ENCODE results near the gene ADAM33. TPM values are rescaled to one million over a fixed set of nuclear protein-coding genes. Genes with fewer than 3 reads are reported as not detected.

The ADAM33 gene
- total RNA-seq, 1 donor from 2014 or later = 11.0 TPM

DNA sequence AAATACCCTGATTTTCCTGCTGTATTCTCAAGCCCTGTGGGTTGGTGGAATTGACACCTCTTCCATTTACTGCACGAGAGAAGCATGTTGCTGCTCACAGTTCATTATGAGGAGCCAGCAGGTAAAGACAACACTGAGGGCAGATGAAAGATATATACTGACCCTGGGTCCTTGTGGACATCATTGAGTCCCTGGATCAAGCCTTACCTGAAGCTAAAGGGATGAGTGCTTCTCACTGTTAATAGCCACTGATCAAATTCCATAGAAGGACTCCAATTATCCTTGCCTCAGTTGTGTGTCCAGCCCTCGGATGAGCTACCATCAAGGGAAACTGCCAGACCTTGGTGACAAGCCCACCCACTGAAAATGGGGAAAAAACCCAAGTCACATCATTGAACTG, 38.3 kb upstream of the ADAM33 start:
- ATAC-seq = no peak
- no peaks in the 10 kb centered on the region for H3K36me3 ChIP-seq
- no peak for DNase-seq
- H3K4me3 ChIP-seq = no peak overlapping the region
- intact Hi-C loops (cut with DNase I) = no loop called here
- peaks cover 6% of the 10 kb centered on the region for H3K27me3 ChIP-seq
- H3K9me3 ChIP-seq = no peaks in the 10 kb centered on the region
- no peaks in the 10 kb centered on the region for H3K4me1 ChIP-seq
- TF ChIP-seq, protein P1, sequence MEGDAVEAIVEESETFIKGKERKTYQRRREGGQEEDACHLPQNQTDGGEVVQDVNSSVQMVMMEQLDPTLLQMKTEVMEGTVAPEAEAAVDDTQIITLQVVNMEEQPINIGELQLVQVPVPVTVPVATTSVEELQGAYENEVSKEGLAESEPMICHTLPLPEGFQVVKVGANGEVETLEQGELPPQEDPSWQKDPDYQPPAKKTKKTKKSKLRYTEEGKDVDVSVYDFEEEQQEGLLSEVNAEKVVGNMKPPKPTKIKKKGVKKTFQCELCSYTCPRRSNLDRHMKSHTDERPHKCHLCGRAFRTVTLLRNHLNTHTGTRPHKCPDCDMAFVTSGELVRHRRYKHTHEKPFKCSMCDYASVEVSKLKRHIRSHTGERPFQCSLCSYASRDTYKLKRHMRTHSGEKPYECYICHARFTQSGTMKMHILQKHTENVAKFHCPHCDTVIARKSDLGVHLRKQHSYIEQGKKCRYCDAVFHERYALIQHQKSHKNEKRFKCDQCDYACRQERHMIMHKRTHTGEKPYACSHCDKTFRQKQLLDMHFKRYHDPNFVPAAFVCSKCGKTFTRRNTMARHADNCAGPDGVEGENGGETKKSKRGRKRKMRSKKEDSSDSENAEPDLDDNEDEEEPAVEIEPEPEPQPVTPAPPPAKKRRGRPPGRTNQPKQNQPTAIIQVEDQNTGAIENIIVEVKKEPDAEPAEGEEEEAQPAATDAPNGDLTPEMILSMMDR (IDR thresholded peaks at IDR 0.05) = no peak
- no peak overlapping the region for H3K27ac ChIP-seq

DNA sequence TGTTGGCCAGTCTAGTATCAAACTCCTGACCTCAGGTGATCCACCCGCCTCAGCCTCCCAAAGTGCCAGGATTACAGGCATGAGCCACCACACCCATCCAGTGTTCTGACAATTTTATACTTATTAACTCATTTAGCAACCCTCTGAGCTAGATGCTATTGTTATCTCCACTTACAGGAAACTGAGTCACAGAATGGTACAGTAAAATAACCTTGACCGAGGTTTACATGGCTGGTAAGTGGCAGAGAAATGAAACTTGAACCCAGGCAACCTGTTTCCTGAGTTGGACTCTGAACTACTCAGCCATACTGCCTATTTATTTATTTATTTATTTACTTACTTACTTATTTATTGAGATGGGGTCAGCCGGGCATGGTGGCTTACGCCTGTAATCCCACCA, 37.2 kb upstream of the ADAM33 start:
- Histone ChIP-seq H3K27me3 (peaks cover 6% of the 10 kb centered on the region), H3K36me3 (no peaks in the 10 kb centered on the region), H3K27ac (no peak overlapping the region), H3K4me1 (peaks cover 2% of the 10 kb centered on the region), H3K9me3 (no peaks in the 10 kb centered on the region), H3K4me3 (no peak overlapping the region)
- no peak for ATAC-seq
- DNase-seq = peak; percentile 18
- TF ChIP-seq, protein P1 (IDR thresholded peaks at IDR 0.05) = no peak
- intact Hi-C loops (cut with DNase I) = no loop called here

DNA sequence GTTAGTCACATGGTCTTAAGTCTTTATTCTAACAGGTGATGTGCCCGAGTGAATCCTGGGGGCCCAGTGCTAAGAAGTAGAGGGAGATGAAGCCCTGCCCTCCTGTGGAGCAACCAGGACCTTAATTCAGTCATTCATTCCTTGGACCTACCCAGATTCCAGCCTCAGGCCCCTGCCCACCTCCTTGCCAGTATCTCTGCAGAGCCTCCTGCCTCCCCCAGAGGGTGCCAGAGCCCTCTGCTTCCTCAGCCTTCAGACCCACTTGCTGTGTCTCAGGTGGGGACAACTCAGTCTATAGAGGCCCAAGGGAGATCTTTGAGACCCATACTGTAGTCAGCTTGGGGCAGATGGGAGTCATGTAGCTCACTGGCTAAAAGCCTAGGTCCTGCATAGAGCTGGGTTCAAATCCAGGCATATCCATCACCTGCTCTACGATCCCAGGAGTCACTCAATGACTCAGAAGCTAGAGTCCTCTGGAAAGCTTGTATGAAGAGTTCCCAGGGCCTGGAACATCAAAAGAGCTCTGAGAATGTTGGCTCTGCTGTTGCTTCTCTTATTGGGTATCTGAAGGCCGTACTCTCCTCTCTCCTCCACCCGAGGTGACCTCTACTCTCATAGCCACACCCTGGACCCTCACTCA, 34.5 kb upstream of the ADAM33 start:
- H3K9me3 ChIP-seq = no peaks in the 10 kb centered on the region
- H3K27me3 ChIP-seq = peaks cover 6% of the 10 kb centered on the region
- peaks cover 4% of the 10 kb centered on the region for H3K4me1 ChIP-seq
- ATAC-seq (peak; percentile 54), DNase-seq (peak; percentile 60)
- no peak overlapping the region for H3K27ac ChIP-seq
- intact Hi-C loops (cut with DNase I) = no loop called here
- H3K36me3 ChIP-seq = no peaks in the 10 kb centered on the region
- H3K4me3 ChIP-seq = no peak overlapping the region
- TF ChIP-seq, protein P1 (IDR thresholded peaks at IDR 0.05) = peak; percentile 67

DNA sequence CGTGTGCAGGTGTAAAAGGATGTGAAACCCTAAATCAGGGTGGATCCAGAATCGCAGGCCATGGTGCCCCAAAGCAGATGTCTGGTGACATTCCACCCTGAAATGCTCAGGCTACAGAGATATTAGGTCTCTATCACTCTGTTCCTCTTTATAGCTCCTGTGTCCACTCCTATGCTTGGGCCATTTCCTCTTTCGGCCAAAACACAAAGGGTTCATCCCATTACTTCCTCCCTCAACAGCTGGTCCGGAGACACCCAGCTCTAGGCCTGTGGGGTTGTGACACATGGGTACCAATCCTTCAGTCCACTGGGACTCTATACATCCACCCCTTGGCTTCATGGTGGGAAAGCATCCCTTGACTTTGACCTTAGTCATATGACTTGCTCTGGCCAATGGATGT, 32.3 kb upstream of the ADAM33 start:
- no peaks in the 10 kb centered on the region for H3K36me3 ChIP-seq
- H3K27ac ChIP-seq = no peak overlapping the region
- DNase-seq (no peak), ATAC-seq (peak; percentile 73)
- no peaks in the 10 kb centered on the region for H3K9me3 ChIP-seq
- H3K4me1 ChIP-seq = peaks cover 13% of the 10 kb centered on the region
- H3K27me3 ChIP-seq = no peaks in the 10 kb centered on the region
- TF ChIP-seq, protein P1 (IDR thresholded peaks at IDR 0.05) = no peak
- no peak overlapping the region for H3K4me3 ChIP-seq
- intact Hi-C loops (cut with DNase I) = loop anchor here (5.0 kb wide), 1 partner anchor 37 kb away; no protein-coding TSS in a partner anchor

DNA sequence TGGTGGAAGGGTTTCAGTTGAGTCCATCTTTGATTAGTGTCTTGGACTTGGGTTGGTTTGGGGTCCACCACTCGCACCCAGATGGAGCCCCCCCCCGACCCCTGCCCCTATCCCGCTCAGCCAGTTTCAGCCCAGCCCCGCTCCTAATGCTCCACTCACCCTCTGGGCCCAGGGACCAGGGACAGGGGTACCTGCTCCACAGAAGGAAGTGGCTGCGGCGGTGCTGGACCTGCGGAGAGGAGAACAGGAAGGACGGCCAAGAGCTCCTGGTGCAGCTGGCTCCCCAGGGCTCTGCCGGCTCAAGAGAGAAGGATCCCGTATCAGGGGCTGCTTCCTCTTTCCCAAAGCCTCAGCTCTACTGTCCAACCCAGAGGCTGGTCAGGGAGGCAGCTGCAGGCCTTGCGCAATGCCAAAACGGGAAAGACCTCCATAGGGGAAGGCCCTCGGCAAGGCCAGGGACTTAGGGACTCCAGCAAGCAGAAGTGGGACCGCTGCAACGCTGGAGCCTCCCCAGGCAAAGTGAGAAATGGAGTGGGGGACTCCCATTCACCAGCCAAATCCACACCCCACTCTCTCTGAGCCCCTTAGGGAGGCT, 30.6 kb upstream of the ADAM33 start, which contains the start of gene SIGLEC1:
TSS of gene SIGLEC1 (minus strand) at position 322 of the 595 bp plus-strand sequence. CDS start 5,472 bp downstream, outside the sequence.
- Histone ChIP-seq H3K36me3 (no peaks in the 10 kb centered on the region), H3K27ac (peak within 1 kb of the TSS; percentile 37), H3K9me3 (no peaks in the 10 kb centered on the region), H3K4me1 (peaks cover 13% of the 10 kb centered on the region), H3K4me3 (peak within 1 kb of the TSS; percentile 37), H3K27me3 (no peaks in the 10 kb centered on the region)
- DNase-seq (peak; percentile 87), ATAC-seq (peak; percentile 80)
- TF ChIP-seq, protein P1 (IDR thresholded peaks at IDR 0.05) = no peak
- intact Hi-C loops (cut with DNase I) = loop anchor here (5.0 kb wide), 1 partner anchor 35 kb away; no protein-coding TSS in a partner anchor

All from upper lobe of right lung (tissue), 1 donor.